CD4-positive, alpha-beta T cell treated with Interleukin-15 for 1 hour (primary cell): ENCODE results near the gene LACC1.

Experiments used
- DNase-seq: peaks from one replicate; pipeline ENCODE4 v3.0.0-alpha.2; 2020

The LACC1 gene

GRCh38 chr13:43879755-43880181 is at the start of gene LACC1:
TSS of gene LACC1 (plus strand) at chr13:43879904. CDS start at chr13:43880986, 1,082 bp downstream.
- peak; percentile 37 for DNase-seq

GRCh38 chr13:43830497-43830881 is 49.2 kb upstream of the LACC1 start:
- no peak for DNase-seq

GRCh38 chr13:43831088-43831487 is 48.6 kb upstream of the LACC1 start:
- no peak for DNase-seq

GRCh38 chr13:43835701-43836100 is 44.0 kb upstream of the LACC1 start:
- DNase-seq = no peak

- no peak for DNase-seq
These were observed 40.8 kb upstream of the LACC1 start for GRCh38 chr13:43838909-43839308.

GRCh38 chr13:43846496-43847158 is 33.1 kb upstream of the LACC1 start:
- no peak for DNase-seq

- DNase-seq = no peak
These were observed 31.6 kb upstream of the LACC1 start for GRCh38 chr13:43848001-43848649.

- DNase-seq = no peak
These were observed 28.8 kb upstream of the LACC1 start for GRCh38 chr13:43850873-43851272.

GRCh38 chr13:43852923-43853404 is 26.7 kb upstream of the LACC1 start:
- DNase-seq = no peak

GRCh38 chr13:43861863-43862262 is 17.8 kb upstream of the LACC1 start:
- no peak for DNase-seq

- DNase-seq = no peak
These were observed 14.8 kb upstream of the LACC1 start for GRCh38 chr13:43864921-43865320.

GRCh38 chr13:43865892-43866291 is 13.8 kb upstream of the LACC1 start:
- no peak for DNase-seq

GRCh38 chr13:43872181-43872580 is 7.5 kb upstream of the LACC1 start:
- no peak for DNase-seq

GRCh38 chr13:43874504-43875092 is 5.1 kb upstream of the LACC1 start:
- no peak for DNase-seq

- no peak for DNase-seq
These were observed 3.3 kb upstream of the LACC1 start for GRCh38 chr13:43876366-43876765.

- no peak for DNase-seq
These were observed 2.4 kb upstream of the LACC1 start for GRCh38 chr13:43877326-43877725.

- no peak for DNase-seq
These were observed 1.9 kb upstream of the LACC1 start for GRCh38 chr13:43877766-43878165.

GRCh38 chr13:43878892-43879754 is 581 bp upstream of the LACC1 start, which contains the start of gene CCDC122:
TSS of gene CCDC122 (minus strand) at chr13:43879740. CDS start at chr13:43869376, 10,364 bp downstream.
- DNase-seq = peak; percentile 83

- no peak for DNase-seq
These were observed 631 bp downstream of the LACC1 start for GRCh38 chr13:43880214-43880855.

GRCh38 chr13:43880926-43881325 is 1.2 kb downstream of the LACC1 start:
- no peak for DNase-seq

- no peak for DNase-seq
These were observed 1.9 kb downstream of the LACC1 start for GRCh38 chr13:43881580-43881979.

GRCh38 chr13:43883631-43884030 is 3.9 kb downstream of the LACC1 start:
- no peak for DNase-seq

- DNase-seq = no peak
These were observed 4.5 kb downstream of the LACC1 start for GRCh38 chr13:43884222-43884621.
